Measurements from ENCODE around the gene AP2B1. TPM values are rescaled to one million over a fixed set of nuclear protein-coding genes. Genes with fewer than 3 reads are reported as not detected.
A peak's percentile ranks its signal among the peaks of the same experiment; 100 is the strongest.

AP2B1 gene
- total RNA-seq, 1 experiment from 2014 or later = 198 TPM

- Histone ChIP-seq H3K9ac (ENCODE audit: low read length) (no peak overlapping the region), H4K20me1 (ENCODE audit: insufficient read depth) (peaks cover 9% of the 10 kb centered on the region), H3K36me3 (ENCODE audit: control insufficient read depth in 1 of 2, insufficient read depth in 2 of 2, low read length in 2 of 2) (peaks cover 38 to 58% of the 10 kb centered on the region in 2 experiments), H3K79me2 (ENCODE audit: insufficient read depth, low read length) (peaks cover 91% of the 10 kb centered on the region), H3K4me2 (ENCODE audit: low read length) (no peak overlapping the region), H3K4me1 (ENCODE audit: control insufficient read depth in 1 of 2, insufficient read depth in 2 of 2, low read length in 2 of 2) (no peaks in the 10 kb centered on the region), H3K4me3 (replicated peaks in 1 of 2; ENCODE audit: low read depth in 1 of 2, low read length in 2 of 2) (no peak overlapping the region), H2AFZ (ENCODE audit: low read depth, low read length, poor library complexity, severe bottlenecking) (no peak overlapping the region), H3K27me3 (ENCODE audit: insufficient read depth, low read length) (no peaks in the 10 kb centered on the region), H3K9me2 (ENCODE audit: insufficient read depth) (no peaks in the 10 kb centered on the region), H3K27ac (ENCODE audit: low read depth, low read length) (no peak overlapping the region), H3K9me3 (ENCODE audit: control insufficient read depth in 1 of 2, insufficient read depth in 1 of 2, low read depth in 1 of 2, low read length in 2 of 2) (no peaks in the 10 kb centered on the region)
- no peak for TF ChIP-seq SIN3A (IDR thresholded peaks at IDR 0.05; ENCODE audit: low read depth)
- TF ChIP-seq CTCF (IDR thresholded peaks at IDR 0.05 in 2 of 3, conservative IDR thresholded peaks at IDR 0.05 in 1 of 3; ENCODE audit: borderline replicate concordance in 1 of 3, insufficient read depth in 1 of 3, low read depth in 2 of 3, low read length in 2 of 3) = 0 out of 6 replicates have a peak, but pooled peaks of 1 of the 3 experiments have one; percentile 5
- ATAC-seq (peak; percentile 34; the same call in 1 of the 2 replicates), DNase-seq (ENCODE audit: low read depth, low spot score) (no peak)
- RAD21 ChIA-PET (ENCODE audit: low non-redundant PET in 1 of 2, low total read pairs in 2 of 2, uncharacterized antibody in 2 of 2, unreplicated experiment in 2 of 2) = no interaction called here
- no TSS peak for BruUV-seq (replicated peaks)
- CTCF ChIA-PET = no interaction called here
- intact Hi-C loops (cut with micrococcal nuclease) = no loop called here
- POLR2A ChIA-PET = no interaction called here
These were observed 9.6 kb downstream of the AP2B1 start for GRCh38 chr17:35596530-35597233.

DNA sequence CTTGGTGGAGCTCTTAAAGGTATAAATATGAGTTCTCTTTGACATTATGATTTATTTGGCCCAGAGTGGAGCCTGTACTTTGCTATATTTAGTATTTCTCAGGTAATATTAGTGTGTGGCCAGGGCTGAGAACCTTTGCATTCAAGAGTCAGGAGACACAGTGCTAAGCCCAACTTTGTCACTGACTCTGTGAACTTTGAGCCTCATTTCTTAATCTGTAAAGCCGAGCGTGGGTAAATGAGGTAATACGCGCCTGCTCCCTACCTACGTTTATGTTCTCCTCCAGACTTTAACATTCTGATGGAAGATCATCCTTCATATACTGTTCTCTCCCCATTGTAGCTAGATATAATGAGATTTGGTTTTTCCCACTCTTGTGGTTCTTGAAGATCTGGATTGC is 10.5 kb downstream of the AP2B1 start:
- Histone ChIP-seq H3K9me3 (ENCODE audit: control insufficient read depth in 1 of 2, insufficient read depth in 1 of 2, low read depth in 1 of 2, low read length in 2 of 2) (no peaks in the 10 kb centered on the region), H3K4me3 (replicated peaks in 1 of 2; ENCODE audit: low read depth in 1 of 2, low read length in 2 of 2) (no peak overlapping the region), H4K20me1 (ENCODE audit: insufficient read depth) (peaks cover 6% of the 10 kb centered on the region), H3K4me1 (ENCODE audit: control insufficient read depth in 1 of 2, insufficient read depth in 2 of 2, low read length in 2 of 2) (no peaks in the 10 kb centered on the region), H3K27me3 (ENCODE audit: insufficient read depth, low read length) (no peaks in the 10 kb centered on the region), H3K27ac (ENCODE audit: low read depth, low read length) (no peak overlapping the region), H2AFZ (ENCODE audit: low read depth, low read length, poor library complexity, severe bottlenecking) (no peak overlapping the region), H3K9me2 (ENCODE audit: insufficient read depth) (no peaks in the 10 kb centered on the region), H3K36me3 (ENCODE audit: control insufficient read depth in 1 of 2, insufficient read depth in 2 of 2, low read length in 2 of 2) (peaks cover 43 to 58% of the 10 kb centered on the region in 2 experiments), H3K79me2 (ENCODE audit: insufficient read depth, low read length) (peaks cover 90% of the 10 kb centered on the region), H3K9ac (ENCODE audit: low read length) (no peak overlapping the region), H3K4me2 (ENCODE audit: low read length) (no peak overlapping the region)
- ChIA-PET RAD21 (ENCODE audit: low non-redundant PET in 1 of 2, low total read pairs in 2 of 2, uncharacterized antibody in 2 of 2, unreplicated experiment in 2 of 2) (no interaction called here), POLR2A (no interaction called here), CTCF (no interaction called here)
- no peak for DNase-seq (ENCODE audit: low read depth, low spot score)
- intact Hi-C loops (cut with micrococcal nuclease) = no loop called here
- TF ChIP-seq EZH2phosphoT487 (IDR thresholded peaks at IDR 0.05; ENCODE audit: borderline replicate concordance) (no peak), CEBPB (IDR thresholded peaks at IDR 0.05; ENCODE audit: low read depth) (no peak)
- no TSS peak for BruUV-seq (replicated peaks)
- no peak for ATAC-seq
